GM19193 (cell line): Measurements from ENCODE around the gene KAZALD1.

Experiments
- POLR2A ChIP-seq: IDR thresholded peaks from 4 replicates; pipeline ENCODE4 v1.6.1; 2011; ENCODE audit not compliant: insufficient read depth, insufficient read length; ENCODE audit errors: extremely low read depth

KAZALD1 gene

DNA sequence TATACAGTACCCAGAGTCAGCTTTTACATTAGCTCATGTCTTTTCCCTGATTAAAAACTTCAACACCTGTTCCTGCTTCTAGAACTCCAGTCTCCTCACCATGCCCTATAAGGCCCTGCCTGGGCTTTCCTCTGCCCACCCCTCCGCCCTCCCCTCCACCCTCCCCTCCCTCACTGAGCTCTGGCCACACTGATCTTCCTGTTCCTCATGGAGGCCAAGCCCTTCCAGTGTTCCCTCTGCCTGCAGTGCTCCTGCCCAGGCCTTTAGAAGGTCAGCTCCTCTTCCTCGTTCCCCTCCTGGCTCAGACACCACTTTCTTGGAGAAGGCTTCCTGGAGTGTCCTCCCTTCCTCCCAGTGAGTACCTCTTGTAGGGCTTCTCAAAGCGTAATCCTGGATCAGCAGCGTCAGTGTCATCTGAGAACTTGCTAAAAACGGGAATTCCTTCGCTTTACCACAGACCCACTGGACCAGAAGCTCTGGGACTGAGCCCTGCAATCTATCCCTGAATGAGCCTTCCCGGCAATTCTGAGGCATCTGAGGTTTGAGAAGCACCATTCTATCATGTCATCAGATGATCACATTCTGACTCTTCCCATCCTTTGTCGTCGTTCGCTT lies 34.6 kb upstream of the KAZALD1 start:
- TF ChIP-seq POLR2A = no peak

- TF ChIP-seq POLR2A = no peak
These were observed 33.1 kb upstream of the KAZALD1 start for GRCh38 chr10:101028446-101029337.

- TF ChIP-seq POLR2A = no peak
These were observed 32.1 kb upstream of the KAZALD1 start for GRCh38 chr10:101029520-101030295.

- TF ChIP-seq POLR2A = no peak
These were observed 31.2 kb upstream of the KAZALD1 start for GRCh38 chr10:101030496-101031127.

GRCh38 chr10:101031128-101031795 lies 30.5 kb upstream of the KAZALD1 start, which contains the start of the genes PDZD7 and SFXN3:
TSS of gene PDZD7 (minus strand) at chr10:101031129. CDS start at chr10:101030219, 910 bp downstream.
TSS of gene SFXN3 (plus strand) at chr10:101031234. CDS start at chr10:101034695, 3,461 bp downstream.
- no peak for TF ChIP-seq POLR2A

- no peak for TF ChIP-seq POLR2A
These were observed 29.8 kb upstream of the KAZALD1 start for GRCh38 chr10:101031796-101032636.

DNA sequence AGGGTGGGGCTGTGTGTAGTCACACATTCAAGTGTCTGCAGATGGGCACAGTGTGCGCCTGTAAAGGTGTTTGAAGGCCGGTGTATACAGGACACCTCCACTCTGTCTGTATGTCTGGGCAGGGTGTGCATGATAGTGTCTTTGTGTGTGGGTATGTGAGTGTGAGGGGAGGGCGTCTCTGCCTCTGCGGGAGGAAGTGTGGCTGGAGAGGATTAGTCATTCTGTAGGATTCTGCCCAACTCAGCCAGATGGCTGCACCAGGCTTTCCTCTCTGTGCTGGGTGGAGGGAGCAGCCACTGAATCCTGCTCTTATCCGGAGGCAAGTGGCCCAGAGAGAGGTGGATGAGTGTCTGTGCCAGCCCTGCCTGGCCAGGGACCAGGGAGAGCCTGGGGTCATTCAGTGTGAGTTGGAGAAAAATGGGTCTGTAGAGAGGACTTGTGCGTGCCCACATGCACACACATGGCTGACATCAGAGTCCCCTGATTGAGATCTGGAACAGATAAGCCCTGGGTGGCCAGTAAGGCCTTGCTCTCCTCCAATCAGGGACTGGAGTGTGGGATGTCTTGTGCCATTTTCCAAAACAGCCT lies 29.1 kb upstream of the KAZALD1 start:
- TF ChIP-seq POLR2A = no peak

GRCh38 chr10:101033276-101033675 lies 28.5 kb upstream of the KAZALD1 start:
- no peak for TF ChIP-seq POLR2A

DNA sequence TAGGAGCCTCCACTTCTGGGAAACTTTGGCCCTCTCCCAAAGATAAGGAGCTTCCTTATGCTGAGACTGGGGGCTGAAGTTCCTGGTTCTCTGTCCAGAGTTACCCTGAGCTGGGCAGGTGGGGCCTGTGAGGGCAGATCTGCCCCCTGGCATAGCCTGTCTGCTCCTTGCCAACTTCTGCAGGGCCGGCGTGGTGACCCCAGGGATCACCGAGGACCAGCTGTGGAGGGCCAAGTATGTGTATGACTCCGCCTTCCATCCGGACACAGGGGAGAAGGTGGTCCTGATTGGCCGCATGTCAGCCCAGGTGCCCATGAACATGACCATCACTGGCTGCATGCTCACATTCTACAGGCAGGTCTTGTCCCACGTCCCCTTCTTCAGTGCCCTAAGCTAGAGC lies 26.5 kb upstream of the KAZALD1 start:
- TF ChIP-seq POLR2A = no peak

DNA sequence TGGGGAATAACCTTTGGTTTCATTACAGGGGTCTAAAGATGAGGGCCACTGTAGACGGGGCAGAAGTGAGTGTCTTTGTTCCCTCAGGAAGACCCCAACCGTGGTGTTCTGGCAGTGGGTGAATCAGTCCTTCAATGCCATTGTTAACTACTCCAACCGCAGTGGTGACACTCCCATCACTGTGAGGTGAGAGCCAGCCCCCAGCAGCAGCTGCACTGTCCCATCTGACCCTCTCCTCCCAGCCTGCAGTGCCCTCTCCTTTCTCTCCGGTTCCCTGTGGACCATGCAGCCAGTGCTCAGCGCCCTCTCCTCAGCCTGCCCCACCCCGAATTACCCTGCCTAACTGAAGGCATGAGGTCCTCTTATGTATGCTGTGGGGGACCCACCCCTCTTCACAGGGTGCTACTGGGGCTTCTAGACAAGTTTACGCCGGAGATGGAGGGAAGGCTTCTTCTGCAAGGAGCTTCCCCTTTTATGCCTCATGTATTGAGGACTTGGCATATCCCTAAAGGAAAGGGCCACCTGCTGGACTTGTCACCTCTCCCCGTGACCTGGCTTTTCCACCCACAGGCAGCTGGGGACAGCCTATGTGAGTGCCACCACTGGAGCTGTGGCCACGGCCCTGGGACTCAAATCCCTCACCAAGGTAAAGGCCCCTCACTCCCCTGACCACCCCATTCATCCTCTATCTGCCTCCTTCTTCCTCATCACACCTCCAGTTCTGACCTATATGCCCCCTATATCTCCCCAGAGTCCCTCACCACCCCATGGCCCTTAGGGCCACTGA lies 25.7 kb upstream of the KAZALD1 start:
- no peak for TF ChIP-seq POLR2A

DNA sequence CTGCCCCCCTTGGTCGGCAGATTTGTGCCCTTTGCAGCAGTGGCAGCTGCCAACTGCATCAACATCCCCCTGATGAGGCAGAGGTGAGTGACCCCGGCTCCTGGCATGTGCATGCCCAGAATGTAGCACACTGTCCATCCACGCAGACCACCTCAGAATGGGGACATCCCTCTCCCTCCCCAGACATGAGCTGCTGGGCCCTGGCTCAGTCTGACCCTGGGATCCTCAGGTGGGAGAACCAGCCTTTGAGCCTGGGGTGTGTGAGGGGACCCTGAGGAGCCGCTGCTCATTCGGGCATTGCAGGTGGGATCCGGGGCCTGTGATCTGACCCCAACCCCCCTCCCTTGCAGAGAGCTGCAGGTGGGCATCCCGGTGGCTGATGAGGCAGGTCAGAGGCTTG lies 25.1 kb upstream of the KAZALD1 start:
- TF ChIP-seq POLR2A = no peak

GRCh38 chr10:101038484-101038883 lies 23.3 kb upstream of the KAZALD1 start:
- no peak for TF ChIP-seq POLR2A
